NCI-H524 (cell line): ENCODE results near the gene PHACTR1.

Source experiments
- DNase-seq, 2 experiments: peaks; one replicate each; lab custom pipeline; 2025; lab: John Stamatoyannopoulos, UW

Gene PHACTR1

GRCh38 chr6:13195803-13196202 lies 479.2 kb downstream of the PHACTR1 start:
- no peak for DNase-seq

GRCh38 chr6:13198168-13198567 lies 481.6 kb downstream of the PHACTR1 start:
- DNase-seq = no peak

- DNase-seq = no peak
Measured at GRCh38 chr6:13201336-13201735, 484.8 kb downstream of the PHACTR1 start.

- no peak for DNase-seq
Measured at GRCh38 chr6:13203145-13203544, 486.6 kb downstream of the PHACTR1 start.

- DNase-seq = no peak
Measured at GRCh38 chr6:13205106-13205505, 488.5 kb downstream of the PHACTR1 start.

GRCh38 chr6:13212096-13212495 lies 495.5 kb downstream of the PHACTR1 start:
- DNase-seq = no peak

- DNase-seq = no peak
Measured at GRCh38 chr6:13212538-13212937, 496.0 kb downstream of the PHACTR1 start.

GRCh38 chr6:13215390-13215789 lies 498.8 kb downstream of the PHACTR1 start:
- no peak for DNase-seq

GRCh38 chr6:13216236-13217014 lies 499.9 kb downstream of the PHACTR1 start:
- DNase-seq = no peak

GRCh38 chr6:13217206-13217905 lies 500.8 kb downstream of the PHACTR1 start:
- DNase-seq = no peak

GRCh38 chr6:13220266-13220665 lies 503.7 kb downstream of the PHACTR1 start:
- DNase-seq = no peak

GRCh38 chr6:13222048-13222447 lies 505.5 kb downstream of the PHACTR1 start:
- DNase-seq = no peak

GRCh38 chr6:13226071-13226470 lies 509.5 kb downstream of the PHACTR1 start:
- no peak for DNase-seq

- no peak for DNase-seq
Measured at GRCh38 chr6:13228264-13229204, 512.0 kb downstream of the PHACTR1 start.

GRCh38 chr6:13229205-13230085 lies 512.9 kb downstream of the PHACTR1 start:
- no peak for DNase-seq

- no peak for DNase-seq
Measured at GRCh38 chr6:13233106-13233505, 516.5 kb downstream of the PHACTR1 start.

GRCh38 chr6:13234130-13234529 lies 517.6 kb downstream of the PHACTR1 start:
- DNase-seq = no peak

- no peak for DNase-seq
Measured at GRCh38 chr6:13235339-13235738, 518.8 kb downstream of the PHACTR1 start.

GRCh38 chr6:13237318-13237717 lies 520.8 kb downstream of the PHACTR1 start:
- DNase-seq = no peak

GRCh38 chr6:13238017-13238416 lies 521.5 kb downstream of the PHACTR1 start:
- no peak for DNase-seq

GRCh38 chr6:13238640-13239216 lies 522.2 kb downstream of the PHACTR1 start:
- DNase-seq = no peak
